Peyer's patch (tissue), 4 donors: Measurements from ENCODE around the gene ST8SIA5.

Experiments used
- CTCF ChIP-seq, 6 experiments: fragments of 450-650 bp in 4 of 6; fragments of 200-600 bp in 2 of 6; sonication (generic) in 1 of 6; IDR thresholded peaks; one replicate each; pipeline ENCODE4 v1.5.1; 2017 to 2019; ENCODE audit warnings: antibody characterized with exemption in 6 of 6, mild to moderate bottlenecking in 3 of 6, moderate library complexity in 1 of 6
- POLR2A ChIP-seq, 2 donors: fragments of 450-650 bp; IDR thresholded peaks; one replicate each; pipeline ENCODE4 v1.5.1; 2017; ENCODE audit warnings: antibody characterized with exemption in 2 of 2, mild to moderate bottlenecking in 2 of 2, moderate library complexity in 2 of 2

GRCh38 chr18:46721331-46721730, 35.5 kb downstream of the ST8SIA5 start:
- TF ChIP-seq CTCF (IDR thresholded peaks at IDR 0.05): no peak
- TF ChIP-seq POLR2A (IDR thresholded peaks at IDR 0.05): no peak
